ENCODE measurements around the gene MEIS2.
A peak's percentile ranks its signal among the peaks of the same experiment; 100 is the strongest.

The MEIS2 gene

DNA sequence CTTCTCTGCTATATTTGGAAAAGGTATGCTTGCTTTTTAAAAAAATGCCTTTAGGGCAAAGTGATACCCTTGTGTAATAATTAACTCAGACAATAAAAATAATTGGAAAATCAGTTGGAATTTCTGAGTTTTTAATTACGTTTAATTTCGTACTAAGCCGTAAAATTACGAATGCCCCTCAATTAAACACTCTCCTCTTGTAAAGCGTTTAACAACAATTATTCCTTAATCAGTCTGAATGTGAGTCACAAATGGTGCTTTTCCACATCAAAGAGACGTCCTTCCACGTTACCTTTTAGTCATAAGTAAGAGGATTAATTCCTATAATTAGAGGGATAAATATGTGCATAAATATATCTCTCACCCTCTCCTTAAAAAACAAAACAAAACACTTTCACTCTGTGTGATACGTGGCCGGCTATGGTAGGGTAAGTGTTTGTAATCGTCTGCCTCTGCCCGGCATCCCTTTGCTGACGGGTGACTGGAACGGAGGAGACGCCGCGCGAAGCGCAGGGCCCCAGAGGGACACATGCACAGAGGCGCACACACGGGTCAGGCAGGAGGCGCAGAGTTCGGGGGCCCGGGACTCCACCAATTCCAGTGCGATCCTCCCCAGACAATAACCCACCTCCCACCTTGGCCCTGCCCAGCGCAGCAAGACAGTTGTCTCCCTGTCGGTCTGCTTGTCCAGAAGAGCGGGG lies 9.7 kb upstream of the MEIS2 start:
- Histone ChIP-seq H3K9me3 (ENCODE audit: insufficient read depth, low read depth, low read length) (no peaks in the 10 kb centered on the region), H3K4me1 (ENCODE audit: control insufficient read depth in 1 of 2, insufficient read depth in 2 of 2, low read length in 2 of 2) (peaks cover 4 to 15% of the 10 kb centered on the region in 2 experiments), H2AK5ac (ENCODE audit: low read length) (no peak overlapping the region), H3K23ac (ENCODE audit: low read length) (no peak overlapping the region), H3K27me3 (ENCODE audit: insufficient read depth, low read length) (peaks cover 20% of the 10 kb centered on the region), H3K79me1 (ENCODE audit: low read length) (no peaks in the 10 kb centered on the region), H3K4me3 (ENCODE audit: low read depth, low read length) (no peak overlapping the region), H3K79me2 (ENCODE audit: control insufficient read depth, insufficient read depth, low read length, poor library complexity) (no peaks in the 10 kb centered on the region), H3K36me3 (ENCODE audit: control insufficient read depth in 1 of 2, insufficient read depth in 2 of 2, low read length in 2 of 2) (no peaks in the 10 kb centered on the region), H3K18ac (ENCODE audit: low read length) (no peak overlapping the region), H4K12ac (ENCODE audit: low read depth, low read length) (no peak overlapping the region), H3K4me2 (ENCODE audit: low read length) (peak overlapping the region; percentile 66), H2AFZ (ENCODE audit: insufficient read depth, low read length, poor library complexity) (no peak overlapping the region), H2BK120ac (ENCODE audit: insufficient read depth, low read length, poor library complexity) (no peak overlapping the region), H3K14ac (ENCODE audit: low read length) (no peak overlapping the region), H3K9ac (ENCODE audit: low read length) (no peak overlapping the region), H4K91ac (ENCODE audit: low read depth, low read length) (no peak overlapping the region), H2BK5ac (ENCODE audit: low read depth, low read length, poor library complexity) (no peak overlapping the region), H3K4ac (ENCODE audit: low read depth, low read length) (no peak overlapping the region), H4K8ac (ENCODE audit: low read depth, low read length) (no peak overlapping the region), H2BK12ac (ENCODE audit: low read length) (peak overlapping the region; percentile 4), H3K27ac (ENCODE audit: low read depth, low read length) (no peak overlapping the region)
- no CpG with 5 or more reads among the region's 27 CpGs for WGBS (ENCODE audit: extremely low coverage, insufficient coverage, insufficient read length)
- DNase-seq, result peak in 1 of 2 donors; percentile 44

DNA sequence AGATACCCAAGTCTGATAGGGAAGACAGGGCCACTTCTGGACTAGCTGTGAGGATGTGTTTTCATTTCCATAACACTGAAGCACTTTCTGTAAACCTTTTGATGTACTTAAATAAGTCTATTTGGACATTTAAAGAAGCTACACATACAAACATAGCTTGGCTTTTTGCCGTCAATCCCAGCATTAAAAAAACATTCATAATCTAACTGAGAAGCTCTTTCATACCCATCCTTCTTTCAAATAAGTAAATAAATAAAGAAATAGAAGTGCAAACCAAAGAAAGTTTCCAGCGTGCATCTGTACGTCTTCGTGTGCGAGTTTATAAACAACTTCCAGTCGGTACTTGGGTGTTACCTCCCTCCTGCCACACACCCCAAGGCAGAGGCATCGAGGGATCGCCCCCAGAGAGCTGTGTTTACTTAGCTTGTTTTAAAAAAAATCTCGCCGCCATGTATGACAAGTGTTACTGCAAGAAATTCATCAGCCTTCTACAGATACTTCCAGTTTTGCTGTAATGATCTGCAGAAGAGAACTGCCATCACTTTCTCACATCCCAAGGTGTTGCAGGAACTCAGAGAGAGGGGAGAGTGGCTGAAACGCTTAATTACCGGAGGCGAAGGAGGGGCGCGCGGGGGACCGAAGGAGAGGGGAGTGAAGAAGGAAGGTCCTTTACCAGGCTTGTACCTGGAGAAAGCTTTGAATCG lies 9.0 kb upstream of the MEIS2 start:
- no peak for DNase-seq
- whole genome bisulfite sequencing (ENCODE audit: extremely low coverage, insufficient coverage, insufficient read length), result no CpG with 5 or more reads among the region's 18 CpGs
- H3K79me2 ChIP-seq (ENCODE audit: control insufficient read depth, insufficient read depth, low read length, poor library complexity), result no peaks in the 10 kb centered on the region

DNA sequence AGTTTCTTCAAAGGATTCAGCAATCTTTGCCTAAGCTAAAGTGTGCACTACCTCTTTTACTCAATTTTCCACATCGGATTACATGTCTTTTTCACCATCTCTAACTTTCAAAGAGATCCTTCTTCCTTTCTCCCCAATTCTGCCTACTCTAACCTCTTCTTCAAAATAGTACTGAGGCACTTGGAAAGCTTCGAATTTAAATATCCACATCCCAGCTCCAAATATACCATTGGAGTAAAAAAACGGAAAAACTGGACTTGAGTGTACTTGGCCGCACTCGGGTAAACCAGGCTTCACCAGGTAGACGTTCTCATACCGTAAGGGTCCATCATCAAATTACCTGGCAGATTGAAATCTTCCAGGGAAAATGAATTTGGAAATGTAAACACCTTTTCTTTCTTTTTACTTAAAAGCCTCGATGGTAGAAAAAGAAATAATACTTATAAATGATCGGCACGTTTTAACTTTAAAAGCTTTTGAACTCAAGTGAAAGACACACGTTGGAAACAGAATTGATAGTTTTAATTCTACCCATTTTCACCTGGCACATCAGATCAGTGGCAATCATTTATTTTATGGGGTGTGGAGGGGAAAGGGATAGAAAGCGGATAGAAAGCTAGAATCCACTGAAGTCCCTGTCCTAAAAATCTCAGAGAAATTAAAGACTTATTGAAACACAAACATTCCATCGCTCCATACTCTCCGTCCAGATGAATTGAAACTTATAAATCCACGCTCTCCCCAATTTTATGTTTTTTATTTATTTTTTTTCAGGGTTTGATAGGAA lies 8.2 kb upstream of the MEIS2 start:
- Histone ChIP-seq H3K18ac (ENCODE audit: low read length) (no peak overlapping the region), H4K12ac (ENCODE audit: low read depth, low read length) (no peak overlapping the region), H3K23ac (ENCODE audit: low read length) (no peak overlapping the region), H4K91ac (ENCODE audit: low read depth, low read length) (no peak overlapping the region), H3K4me2 (ENCODE audit: low read length) (no peak overlapping the region), H3K27me3 (ENCODE audit: insufficient read depth, low read length) (peaks cover 29% of the 10 kb centered on the region), H3K14ac (ENCODE audit: low read length) (no peak overlapping the region), H3K79me1 (ENCODE audit: low read length) (no peaks in the 10 kb centered on the region), H2AFZ (ENCODE audit: insufficient read depth, low read length, poor library complexity) (no peak overlapping the region), H3K79me2 (ENCODE audit: control insufficient read depth, insufficient read depth, low read length, poor library complexity) (no peaks in the 10 kb centered on the region), H3K4me3 (ENCODE audit: low read depth, low read length) (no peak overlapping the region), H2BK120ac (ENCODE audit: insufficient read depth, low read length, poor library complexity) (no peak overlapping the region), H3K9ac (ENCODE audit: low read length) (no peak overlapping the region), H3K9me3 (ENCODE audit: insufficient read depth, low read depth, low read length) (no peaks in the 10 kb centered on the region), H3K4me1 (ENCODE audit: control insufficient read depth in 1 of 2, insufficient read depth in 2 of 2, low read length in 2 of 2) (peaks cover 4 to 14% of the 10 kb centered on the region in 2 experiments), H3K36me3 (ENCODE audit: control insufficient read depth in 1 of 2, insufficient read depth in 2 of 2, low read length in 2 of 2) (no peaks in the 10 kb centered on the region), H3K4ac (ENCODE audit: low read depth, low read length) (no peak overlapping the region), H4K8ac (ENCODE audit: low read depth, low read length) (no peak overlapping the region), H3K27ac (ENCODE audit: low read depth, low read length) (no peak overlapping the region), H2BK12ac (ENCODE audit: low read length) (no peak overlapping the region), H2AK5ac (ENCODE audit: low read length) (no peak overlapping the region), H2BK5ac (ENCODE audit: low read depth, low read length, poor library complexity) (no peak overlapping the region)
- WGBS (ENCODE audit: extremely low coverage, insufficient coverage, insufficient read length), result no CpG with 5 or more reads among the region's 15 CpGs
- DNase-seq, result no peak

More for the DNA sequence above, 9.0 kb upstream of the MEIS2 start:
- Histone ChIP-seq H2AK5ac (ENCODE audit: low read length) (no peak overlapping the region), H3K79me1 (ENCODE audit: low read length) (no peaks in the 10 kb centered on the region), H3K9me3 (ENCODE audit: insufficient read depth, low read depth, low read length) (no peaks in the 10 kb centered on the region), H3K9ac (ENCODE audit: low read length) (no peak overlapping the region), H3K14ac (ENCODE audit: low read length) (no peak overlapping the region), H2BK12ac (ENCODE audit: low read length) (no peak overlapping the region), H3K4ac (ENCODE audit: low read depth, low read length) (no peak overlapping the region), H4K8ac (ENCODE audit: low read depth, low read length) (no peak overlapping the region), H4K91ac (ENCODE audit: low read depth, low read length) (no peak overlapping the region), H2BK120ac (ENCODE audit: insufficient read depth, low read length, poor library complexity) (no peak overlapping the region), H3K27ac (ENCODE audit: low read depth, low read length) (no peak overlapping the region), H3K4me2 (ENCODE audit: low read length) (peak overlapping the region; percentile 60), H4K12ac (ENCODE audit: low read depth, low read length) (no peak overlapping the region), H3K4me1 (ENCODE audit: control insufficient read depth in 1 of 2, insufficient read depth in 2 of 2, low read length in 2 of 2) (peaks cover 4 to 15% of the 10 kb centered on the region in 2 experiments), H3K36me3 (ENCODE audit: control insufficient read depth in 1 of 2, insufficient read depth in 2 of 2, low read length in 2 of 2) (no peaks in the 10 kb centered on the region), H3K27me3 (ENCODE audit: insufficient read depth, low read length) (peaks cover 25% of the 10 kb centered on the region), H2AFZ (ENCODE audit: insufficient read depth, low read length, poor library complexity) (no peak overlapping the region), H3K4me3 (ENCODE audit: low read depth, low read length) (no peak overlapping the region), H3K23ac (ENCODE audit: low read length) (no peak overlapping the region), H2BK5ac (ENCODE audit: low read depth, low read length, poor library complexity) (no peak overlapping the region), H3K18ac (ENCODE audit: low read length) (no peak overlapping the region)

DNA sequence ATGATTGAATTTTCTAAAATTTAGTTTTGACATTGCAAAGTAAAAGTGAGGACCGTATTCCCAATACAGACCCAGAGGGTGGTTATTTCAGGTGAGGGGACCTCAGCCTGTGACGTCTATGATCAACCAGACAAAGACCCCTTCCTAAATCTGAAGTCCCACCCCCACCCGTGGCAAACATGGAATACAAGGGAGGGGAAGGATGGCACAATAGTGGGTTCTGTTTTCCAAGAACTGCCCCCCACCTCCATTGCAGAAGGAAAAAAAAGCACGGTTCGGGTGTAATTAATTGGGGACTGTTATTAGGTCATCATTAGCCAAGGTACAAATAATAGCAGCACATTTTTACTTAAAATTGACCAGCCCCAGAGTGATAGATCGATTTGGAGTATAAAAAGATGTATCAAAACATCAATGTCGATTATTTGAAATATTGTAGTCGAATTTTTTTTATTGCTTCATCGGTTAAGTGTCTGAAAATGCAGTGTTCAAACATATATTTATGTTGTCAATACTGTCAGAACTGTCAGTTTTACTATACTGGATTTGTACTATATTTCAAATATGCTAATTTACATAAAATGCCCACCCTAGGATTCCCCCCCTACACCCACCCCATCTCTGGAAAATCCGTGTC lies 7.5 kb upstream of the MEIS2 start:
- Histone ChIP-seq H4K12ac (ENCODE audit: low read depth, low read length) (no peak overlapping the region), H2AK5ac (ENCODE audit: low read length) (no peak overlapping the region), H3K4ac (ENCODE audit: low read depth, low read length) (no peak overlapping the region), H3K9ac (ENCODE audit: low read length) (no peak overlapping the region), H4K8ac (ENCODE audit: low read depth, low read length) (no peak overlapping the region), H3K18ac (ENCODE audit: low read length) (no peak overlapping the region), H3K9me3 (ENCODE audit: insufficient read depth, low read depth, low read length) (no peaks in the 10 kb centered on the region), H3K27ac (ENCODE audit: low read depth, low read length) (no peak overlapping the region), H3K27me3 (ENCODE audit: insufficient read depth, low read length) (peaks cover 31% of the 10 kb centered on the region), H2BK120ac (ENCODE audit: insufficient read depth, low read length, poor library complexity) (no peak overlapping the region), H3K36me3 (ENCODE audit: control insufficient read depth in 1 of 2, insufficient read depth in 2 of 2, low read length in 2 of 2) (no peaks in the 10 kb centered on the region), H3K4me2 (ENCODE audit: low read length) (no peak overlapping the region), H3K23ac (ENCODE audit: low read length) (no peak overlapping the region), H2BK12ac (ENCODE audit: low read length) (no peak overlapping the region), H3K79me2 (ENCODE audit: control insufficient read depth, insufficient read depth, low read length, poor library complexity) (no peaks in the 10 kb centered on the region), H3K79me1 (ENCODE audit: low read length) (no peaks in the 10 kb centered on the region), H4K91ac (ENCODE audit: low read depth, low read length) (no peak overlapping the region), H2BK5ac (ENCODE audit: low read depth, low read length, poor library complexity) (no peak overlapping the region), H3K14ac (ENCODE audit: low read length) (no peak overlapping the region), H3K4me3 (ENCODE audit: low read depth, low read length) (no peak overlapping the region), H2AFZ (ENCODE audit: insufficient read depth, low read length, poor library complexity) (no peak overlapping the region), H3K4me1 (ENCODE audit: control insufficient read depth in 1 of 2, insufficient read depth in 2 of 2, low read length in 2 of 2) (peaks cover 0 to 10% of the 10 kb centered on the region in 2 experiments)
- no peak for DNase-seq
- no CpG with 5 or more reads among the region's 10 CpGs for WGBS (ENCODE audit: extremely low coverage, insufficient coverage, insufficient read length)
